A673 (cell line): Measurements from ENCODE around the gene UAP1. TPM values are rescaled to one million over a fixed set of nuclear protein-coding genes. Genes with fewer than 3 reads are reported as not detected.
A peak's percentile ranks its signal among the peaks of the same experiment; 100 is the strongest.

Experiments used
- BruUV-seq: library from RNA; stranded (reverse); fragments of 400-500 nt; replicated peaks from 2 replicates; lab custom pipeline; 2021; lab: Mats Ljungman, UMichigan
- CTCF ChIA-PET: fragments of 300-600 bp; sonication (Branson Sonifier 250); formaldehyde crosslinking; loops from one replicate; lab custom pipeline; 2022; ENCODE audit warnings: antibody characterized with exemption; lab: Charles Lee
- POLR2A ChIA-PET: fragments of 300-600 bp; sonication (Branson Sonifier 250); formaldehyde crosslinking; loops from one replicate; lab custom pipeline; 2022; ENCODE audit warnings: antibody characterized with exemption; ENCODE audit not compliant: low non-redundant PET; lab: Charles Lee
- DNase-seq: peaks from one replicate; pipeline ENCODE4 v3.0.0-alpha.2; 2015; ENCODE audit warnings: low spot score
- H3K27ac ChIP-seq: fragments of 200-600 bp; sonication (generic); 2 replicates; pipeline ENCODE4 v1.5.1; 2016; ENCODE audit warnings: mixed run types, low read depth, mild to moderate bottlenecking, mixed read lengths, antibody characterized with exemption, low read length; ENCODE audit not compliant: poor library complexity, severe bottlenecking
- H3K27me3 ChIP-seq: fragments of 200-600 bp; sonication (generic); replicated peaks from 2 replicates; pipeline ENCODE4 v1.6.1; 2017; ENCODE audit warnings: mixed run types, low read depth, mild to moderate bottlenecking, mixed read lengths, antibody characterized with exemption, low read length; ENCODE audit not compliant: insufficient read depth, poor library complexity
- H3K36me3 ChIP-seq: fragments of 200-600 bp; sonication (generic); 2 replicates; pipeline ENCODE4 v1.6.1; 2016; ENCODE audit warnings: mixed run types, mild to moderate bottlenecking, mixed read lengths, antibody characterized with exemption, low read length; ENCODE audit not compliant: insufficient read depth, poor library complexity, severe bottlenecking
- H3K4me1 ChIP-seq: fragments of 200-600 bp; sonication (generic); 2 replicates; pipeline ENCODE4 v1.6.1; 2017; ENCODE audit warnings: mixed run types, mild to moderate bottlenecking, mixed read lengths, antibody characterized with exemption, low read length; ENCODE audit not compliant: insufficient read depth, poor library complexity, severe bottlenecking
- H3K4me3 ChIP-seq: fragments of 200-600 bp; sonication (generic); 2 replicates; pipeline ENCODE4 v1.5.1; 2016; ENCODE audit warnings: low read depth, mixed run types, mild to moderate bottlenecking, mixed read lengths, low read length; ENCODE audit not compliant: poor library complexity, severe bottlenecking
- H3K9me3 ChIP-seq: fragments of 200-600 bp; sonication (generic); 2 replicates; pipeline ENCODE4 v1.6.1; 2016; ENCODE audit warnings: mixed run types, low read depth, mild to moderate bottlenecking, mixed read lengths, antibody characterized with exemption, low read length; ENCODE audit not compliant: poor library complexity, severe bottlenecking
- CTCF ChIP-seq: fragments of 300-800, 200-600 bp; sonication (generic); conservative IDR thresholded peaks from 2 replicates; pipeline ENCODE4 v1.5.1; 2017; ENCODE audit warnings: low read depth, mild to moderate bottlenecking, antibody characterized with exemption, low read length, moderate library complexity, mixed read lengths
- EZH2 ChIP-seq: fragments of 200-600 bp; sonication (generic); IDR thresholded peaks from 2 replicates; pipeline ENCODE4 v1.6.1; 2017; ENCODE audit warnings: borderline replicate concordance, low read depth, mild to moderate bottlenecking, mixed read lengths, antibody characterized with exemption, low read length; ENCODE audit not compliant: poor library complexity, severe bottlenecking
- intact Hi-C: fragments of 100-400 bp; cut with micrococcal nuclease; formaldehyde crosslinking; loops from one replicate; pipeline ENCODE4 v1.10.0; 2022; ENCODE audit not compliant: unreplicated experiment
- total RNA-seq: library from RNA; stranded (reverse); gene quantifications from 2 replicates; pipeline ENCODE4 v1.2.3, GENCODE V29; 2021

The UAP1 gene
- total RNA-seq, 1 experiment from 2014 or later: 152 TPM

GRCh38 chr1:162554258-162554657 lies 7.3 kb upstream of the UAP1 start:
- TF ChIP-seq CTCF (no peak), EZH2 (no peak)
- H3K36me3 ChIP-seq: no peaks in the 10 kb centered on the region
- no peak for DNase-seq
- no peak overlapping the region for H3K4me3 ChIP-seq
- CTCF ChIA-PET: no interaction called here
- no peaks in the 10 kb centered on the region for H3K27me3 ChIP-seq
- H3K4me1 ChIP-seq: peaks cover 11% of the 10 kb centered on the region
- POLR2A ChIA-PET: no interaction called here
- no TSS peak for BruUV-seq
- H3K9me3 ChIP-seq: no peaks in the 10 kb centered on the region
- intact Hi-C loops: no loop called here
- H3K27ac ChIP-seq: no peak overlapping the region

- BruUV-seq: no TSS peak
- CTCF ChIA-PET: no interaction called here
- H3K36me3 ChIP-seq: no peaks in the 10 kb centered on the region
- intact Hi-C loops: no loop called here
- H3K27ac ChIP-seq: no peak overlapping the region
- H3K9me3 ChIP-seq: no peaks in the 10 kb centered on the region
- H3K4me3 ChIP-seq: no peak overlapping the region
- peaks cover 11% of the 10 kb centered on the region for H3K4me1 ChIP-seq
- POLR2A ChIA-PET: no interaction called here
- no peaks in the 10 kb centered on the region for H3K27me3 ChIP-seq
- no peak for DNase-seq
- TF ChIP-seq CTCF: no peak
- no peak for TF ChIP-seq EZH2
These were observed 4.0 kb upstream of the UAP1 start for GRCh38 chr1:162557536-162557935.

- peak overlapping the region; percentile 90 for H3K27ac ChIP-seq
- CTCF ChIA-PET: no interaction called here
These were observed 1.1 kb upstream of the UAP1 start for GRCh38 chr1:162560303-162561036.

More at GRCh38 chr1:162560303-162561036, 1.1 kb upstream of the UAP1 start:
- Histone ChIP-seq H3K36me3 (peaks cover 1% of the 10 kb centered on the region), H3K4me1 (peaks cover 21% of the 10 kb centered on the region), H3K4me3 (peak overlapping the region; percentile 91), H3K9me3 (no peaks in the 10 kb centered on the region), H3K27me3 (no peaks in the 10 kb centered on the region)
- no peak for TF ChIP-seq CTCF
- no peak for TF ChIP-seq EZH2
- POLR2A ChIA-PET: no interaction called here
- intact Hi-C loops: no loop called here
- TSS peak; percentile 95 for BruUV-seq
- no peak for DNase-seq
